ENCODE data around the gene CALML5. TPM values are rescaled to one million over a fixed set of nuclear protein-coding genes. Genes with fewer than 3 reads are reported as not detected.

Gene CALML5
- total and polyA plus RNA-seq, 9 of the 15 experiments (the other 6 are each of a cell fraction or from before 2014, with no cell fraction given), result not detected

DNA sequence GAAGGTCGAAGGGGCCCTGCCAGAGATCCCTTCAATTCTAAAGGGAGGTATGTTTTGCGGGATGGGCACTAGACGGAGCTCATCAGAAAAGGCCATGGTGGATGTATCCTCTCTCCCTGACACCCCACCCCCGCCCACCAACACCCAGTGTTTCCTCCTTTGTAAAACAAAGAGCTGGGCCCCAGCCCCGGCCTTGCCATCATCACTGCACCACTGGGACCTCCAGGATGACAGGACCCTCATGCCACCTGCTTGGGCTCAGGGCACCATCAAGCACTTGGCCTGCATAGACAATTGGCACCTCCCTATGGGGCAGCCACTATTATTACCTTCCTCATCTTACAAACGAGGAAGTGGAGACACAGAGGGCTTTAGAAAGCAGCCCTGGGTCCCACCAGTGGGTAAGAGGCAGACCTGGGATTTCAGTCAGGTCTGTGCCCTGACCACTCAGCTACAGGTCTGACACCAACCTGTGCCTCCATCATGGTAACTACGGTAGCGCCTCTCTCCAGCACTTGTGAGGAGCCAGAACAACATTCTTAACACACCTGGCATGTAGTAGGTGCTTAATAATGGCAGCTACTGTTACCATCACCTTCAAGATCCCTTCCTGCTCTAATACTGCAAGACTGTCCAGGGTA lies 27.4 kb upstream of the CALML5 start:
- no peak for TF ChIP-seq TCFL5 (CRISPR knock-in tag; conservative IDR thresholded peaks at IDR 0.05)
- TF ChIP-seq RBM14 (IDR thresholded peaks at IDR 0.05; ENCODE audit: borderline replicate concordance, insufficient read depth, low read depth, low read length), result no peak
- TF ChIP-seq NCOR1 (IDR thresholded peaks at IDR 0.05), result no peak
- no peak for TF ChIP-seq ZNF444 (CRISPR knock-in tag; IDR thresholded peaks at IDR 0.05)
- TF ChIP-seq ZBTB17 (CRISPR knock-in tag; IDR thresholded peaks at IDR 0.05), result no peak
- no peak for DNase-seq (ENCODE audit: extremely low read depth in 1 of 4, low spot score in 3 of 4)
- 51% methylated on average over 7 of the region's 8 CpGs for WGBS (ENCODE audit: insufficient coverage, low coverage, missing lambda C conversion rate)

More for the DNA sequence above, 27.4 kb upstream of the CALML5 start:
- in situ Hi-C loops (cut with MboI), result no loop called here
- H3K9me1 ChIP-seq (ENCODE audit: control insufficient read depth, insufficient read depth, low read length), result no peaks in the 10 kb centered on the region
- no peaks in the 10 kb centered on the region for H3K36me3 ChIP-seq (ENCODE audit: control insufficient read depth, insufficient read depth, low read length)
- peaks cover 5 to 32% of the 10 kb centered on the region in 2 experiments; a peak in 4 of 5 replicates for H3K4me1 ChIP-seq (replicated peaks in 1 of 2; ENCODE audit: control insufficient read depth in 2 of 2, insufficient read depth in 2 of 2, low read length in 2 of 2)
- no peak overlapping the region for H3K4me2 ChIP-seq (ENCODE audit: insufficient read depth, low read length)
- H2AFZ ChIP-seq (ENCODE audit: low read depth, low read length), result no peak overlapping the region
- intact Hi-C loops (cut with micrococcal nuclease), result no loop called here
- BruUV-seq (replicated peaks), result no TSS peak
- H3K4me3 ChIP-seq, result no peak overlapping the region
- POLR2A ChIA-PET, result interaction anchor here (1.0 kb wide), 1 partner anchor 21 kb away, joined by 4 read pairs; no protein-coding TSS in a partner anchor
- H3K9me3 ChIP-seq (replicated peaks; ENCODE audit: control insufficient read depth, insufficient read depth, low read depth, low read length), result no peaks in the 10 kb centered on the region
- no peak for FAIRE-seq
- H4K20me1 ChIP-seq (replicated peaks; ENCODE audit: control insufficient read depth, insufficient read depth, low read length), result no peaks in the 10 kb centered on the region
- CTCF ChIA-PET (ENCODE audit: low intra/inter-chr PET ratio), result no interaction called here
- H3K27me3 ChIP-seq (ENCODE audit: control insufficient read depth in 2 of 2, insufficient read depth in 2 of 2, low read length in 2 of 2), result no peaks in the 10 kb centered on the region
- H3K79me2 ChIP-seq (ENCODE audit: control insufficient read depth, insufficient read depth, low read length), result no peaks in the 10 kb centered on the region
- no peak overlapping the region for H3K9ac ChIP-seq (ENCODE audit: insufficient read depth in 1 of 2, low read depth in 2 of 2, low read length in 2 of 2)
- no peak for ATAC-seq
- H3K27ac ChIP-seq (ENCODE audit: extremely low read depth, low read depth, low read length), result no peak overlapping the region
